ENCODE results near the gene NNMT. TPM values are rescaled to one million over a fixed set of nuclear protein-coding genes. Genes with fewer than 3 reads are reported as not detected.

NNMT gene
- total and polyA plus RNA-seq, 2 donors (not counting 1 experiment from before 2014, with no cell fraction given): not detected

DNA sequence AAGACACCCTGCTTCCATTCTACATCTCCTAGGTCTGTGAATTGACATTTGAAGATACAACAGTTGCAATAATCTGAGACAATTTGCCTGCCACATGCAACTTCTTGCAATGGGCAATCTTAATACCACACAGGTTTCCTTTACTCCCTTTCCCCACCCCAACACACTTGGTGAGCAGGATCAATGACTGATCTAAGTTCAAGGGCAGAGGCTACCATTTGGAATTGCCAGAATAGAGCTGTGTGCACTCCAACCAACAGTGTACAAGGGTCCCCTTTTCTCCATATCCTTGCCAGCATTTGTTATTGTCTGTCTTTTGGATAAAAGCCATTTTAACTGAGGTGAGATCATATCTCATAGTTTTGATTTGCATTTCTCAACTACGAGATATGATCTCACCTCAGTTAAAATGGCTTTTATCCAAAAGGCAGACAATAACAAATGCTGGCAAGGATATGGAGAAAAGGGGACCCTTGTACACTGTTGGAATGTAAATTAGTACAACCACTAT is 2.9 kb upstream of the NNMT start:
- no peak overlapping the region for H3K27ac ChIP-seq (ENCODE audit: low read length in 2 of 2)
- H3K9me3 ChIP-seq (ENCODE audit: control extremely low read depth in 1 of 3, control insufficient read depth in 2 of 3, insufficient read depth in 1 of 3, low read length in 2 of 3): no peaks in the 10 kb centered on the region
- no peaks in the 10 kb centered on the region for H3K36me3 ChIP-seq (replicated peaks in 1 of 2; ENCODE audit: control extremely low read depth in 1 of 2, control insufficient read depth in 1 of 2, extremely low read depth in 1 of 2, insufficient read depth in 2 of 2, low read length in 1 of 2)
- ChIA-PET CTCF (no interaction called here), POLR2A (no interaction called here)
- H4K20me1 ChIP-seq (ENCODE audit: control insufficient read depth, insufficient read depth, low read length, poor library complexity, severe bottlenecking): no peaks in the 10 kb centered on the region
- intact Hi-C loops (cut with micrococcal nuclease): no loop called here
- no peak for DNase-seq
- H3K4me1 ChIP-seq (ENCODE audit: control insufficient read depth in 2 of 2, insufficient read depth in 2 of 2, low read length in 2 of 2): no peaks in the 10 kb centered on the region
- no peaks in the 10 kb centered on the region for H3K4me1 Mint-ChIP-seq
- no peak overlapping the region for H3K9ac ChIP-seq (ENCODE audit: low read length)
- no peak overlapping the region for H3K4me3 ChIP-seq (ENCODE audit: control extremely low read depth in 1 of 5, extremely low read depth in 1 of 5, insufficient read depth in 1 of 5, low read depth in 2 of 5, low read length in 4 of 5)
- no CpG with 5 or more reads among the region's 1 CpG for WGBS (ENCODE audit: insufficient coverage)
- H3K9me3 Mint-ChIP-seq (ENCODE audit: insufficient read depth): no peaks in the 10 kb centered on the region
- no peak overlapping the region for H3K4me2 ChIP-seq (replicated peaks; ENCODE audit: low read depth, low read length, poor library complexity, severe bottlenecking)
- no peaks in the 10 kb centered on the region for H3K79me2 ChIP-seq (ENCODE audit: control insufficient read depth, insufficient read depth, low read length)
- H3K27me3 ChIP-seq (replicated peaks in 1 of 4; ENCODE audit: control extremely low read depth in 1 of 4, control insufficient read depth in 3 of 4, insufficient read depth in 4 of 4, low read length in 3 of 4): no peaks in the 10 kb centered on the region
- ATAC-seq (ENCODE audit: low read depth): no peak
- H3K4me3 Mint-ChIP-seq: no peak overlapping the region
- H3K27ac Mint-ChIP-seq: no peak overlapping the region
- TF ChIP-seq EZH2 (IDR thresholded peaks at IDR 0.05; ENCODE audit: borderline replicate concordance, insufficient read depth, low read depth, low read length, poor library complexity, severe bottlenecking): no peak
- TF ChIP-seq, protein P1, sequence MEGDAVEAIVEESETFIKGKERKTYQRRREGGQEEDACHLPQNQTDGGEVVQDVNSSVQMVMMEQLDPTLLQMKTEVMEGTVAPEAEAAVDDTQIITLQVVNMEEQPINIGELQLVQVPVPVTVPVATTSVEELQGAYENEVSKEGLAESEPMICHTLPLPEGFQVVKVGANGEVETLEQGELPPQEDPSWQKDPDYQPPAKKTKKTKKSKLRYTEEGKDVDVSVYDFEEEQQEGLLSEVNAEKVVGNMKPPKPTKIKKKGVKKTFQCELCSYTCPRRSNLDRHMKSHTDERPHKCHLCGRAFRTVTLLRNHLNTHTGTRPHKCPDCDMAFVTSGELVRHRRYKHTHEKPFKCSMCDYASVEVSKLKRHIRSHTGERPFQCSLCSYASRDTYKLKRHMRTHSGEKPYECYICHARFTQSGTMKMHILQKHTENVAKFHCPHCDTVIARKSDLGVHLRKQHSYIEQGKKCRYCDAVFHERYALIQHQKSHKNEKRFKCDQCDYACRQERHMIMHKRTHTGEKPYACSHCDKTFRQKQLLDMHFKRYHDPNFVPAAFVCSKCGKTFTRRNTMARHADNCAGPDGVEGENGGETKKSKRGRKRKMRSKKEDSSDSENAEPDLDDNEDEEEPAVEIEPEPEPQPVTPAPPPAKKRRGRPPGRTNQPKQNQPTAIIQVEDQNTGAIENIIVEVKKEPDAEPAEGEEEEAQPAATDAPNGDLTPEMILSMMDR (IDR thresholded peaks at IDR 0.05): no peak
- peaks cover 34% of the 10 kb centered on the region for H3K27me3 Mint-ChIP-seq
- no peak overlapping the region for H2AFZ ChIP-seq (ENCODE audit: insufficient read depth, low read depth, low read length, poor library complexity, severe bottlenecking)

GRCh38 chr11:114296605-114297372 is 590 bp downstream of the NNMT start:
- H3K4me1 Mint-ChIP-seq: no peaks in the 10 kb centered on the region
- no peak for DNase-seq
- H3K9me3 Mint-ChIP-seq (ENCODE audit: insufficient read depth): peaks cover 3% of the 10 kb centered on the region
- H3K36me3 ChIP-seq (replicated peaks in 1 of 2; ENCODE audit: control extremely low read depth in 1 of 2, control insufficient read depth in 1 of 2, extremely low read depth in 1 of 2, insufficient read depth in 2 of 2, low read length in 1 of 2): no peaks in the 10 kb centered on the region
- H3K9ac ChIP-seq (ENCODE audit: low read length): no peak overlapping the region
- 85% methylated on average over 5 of the region's 7 CpGs for WGBS (ENCODE audit: insufficient coverage)
- H3K4me2 ChIP-seq (replicated peaks; ENCODE audit: low read depth, low read length, poor library complexity, severe bottlenecking): no peak overlapping the region
- H2AFZ ChIP-seq (ENCODE audit: insufficient read depth, low read depth, low read length, poor library complexity, severe bottlenecking): no peak overlapping the region
- H3K27ac ChIP-seq (ENCODE audit: low read length in 2 of 2): no peak overlapping the region
- no peak overlapping the region for H3K4me3 Mint-ChIP-seq
- H3K4me1 ChIP-seq (ENCODE audit: control insufficient read depth in 2 of 2, insufficient read depth in 2 of 2, low read length in 2 of 2): no peaks in the 10 kb centered on the region
- no peak for TF ChIP-seq EZH2 (IDR thresholded peaks at IDR 0.05; ENCODE audit: borderline replicate concordance, insufficient read depth, low read depth, low read length, poor library complexity, severe bottlenecking)
- TF ChIP-seq, protein P1 (IDR thresholded peaks at IDR 0.05): no peak
- ATAC-seq (ENCODE audit: low read depth): no peak
- no peak overlapping the region for H3K4me3 ChIP-seq (ENCODE audit: control extremely low read depth in 1 of 5, extremely low read depth in 1 of 5, insufficient read depth in 1 of 5, low read depth in 2 of 5, low read length in 4 of 5)
- no peaks in the 10 kb centered on the region for H4K20me1 ChIP-seq (ENCODE audit: control insufficient read depth, insufficient read depth, low read length, poor library complexity, severe bottlenecking)
- H3K27me3 Mint-ChIP-seq: peaks cover 28% of the 10 kb centered on the region
- no peaks in the 10 kb centered on the region for H3K9me3 ChIP-seq (ENCODE audit: control extremely low read depth in 1 of 3, control insufficient read depth in 2 of 3, insufficient read depth in 1 of 3, low read length in 2 of 3)
- H3K27me3 ChIP-seq (replicated peaks in 1 of 4; ENCODE audit: control extremely low read depth in 1 of 4, control insufficient read depth in 3 of 4, insufficient read depth in 4 of 4, low read length in 3 of 4): no peaks in the 10 kb centered on the region
- ChIA-PET POLR2A (no interaction called here), CTCF (no interaction called here)
- no peaks in the 10 kb centered on the region for H3K79me2 ChIP-seq (ENCODE audit: control insufficient read depth, insufficient read depth, low read length)
- no peak overlapping the region for H3K27ac Mint-ChIP-seq
- intact Hi-C loops (cut with micrococcal nuclease): no loop called here

Measured in B cell (primary cell).